Heart left ventricle (tissue), 16 donors: ENCODE results near the gene ARHGAP30. TPM values are rescaled to one million over a fixed set of nuclear protein-coding genes. Genes with fewer than 3 reads are reported as not detected.
"Not testable (repeated sequence)": the region's sequence is repeated elsewhere in the genome, so short reads cannot be mapped to it uniquely, and the experiment has no call there.

ENCODE experiments used
- ATAC-seq, 4 donors: fragments of 200-7000 bp; cut with Tn5 transposase; one replicate each; pipeline ENCODE4 v1.9.1; 2020 to 2022; ENCODE audit warnings: moderate library complexity in 4 of 4, mild to moderate bottlenecking in 3 of 4, moderate number of reproducible peaks in 1 of 4
- DNase-seq, 5 donors: peaks; one replicate each; pipeline ENCODE4 v3.0.0-alpha.2; 2020
- H3K27ac ChIP-seq, 12 donors: fragments of 200-600 bp; sonication (generic) in 4 of 12; one replicate each; pipeline versions ENCODE4 v1.5.0 to v1.8.0; 2016 to 2022; ENCODE audit warnings: mild to moderate bottlenecking in 2 of 12
- H3K27me3 ChIP-seq, 9 donors: fragments of 200-600 bp; sonication (generic) in 2 of 9; one replicate each; pipeline versions ENCODE4 v1.5.1 to v1.8.0; 2016 to 2022; ENCODE audit warnings: mild to moderate bottlenecking in 3 of 9
- H3K36me3 ChIP-seq, 9 donors: fragments of 200-600 bp; sonication (generic) in 2 of 9; one replicate each; pipeline versions ENCODE4 v1.5.0 to v1.8.0; 2018 to 2022; ENCODE audit warnings: mild to moderate bottlenecking in 2 of 9
- H3K4me1 ChIP-seq, 12 donors: fragments of 200-600 bp; sonication (generic) in 4 of 12; one replicate each; pipeline versions ENCODE4 v1.5.0 to v1.8.0; 2016 to 2022; ENCODE audit warnings: mild to moderate bottlenecking in 3 of 12
- H3K4me3 ChIP-seq, 12 donors: fragments of 200-600 bp; sonication (generic) in 4 of 12; one replicate each; pipeline versions ENCODE4 v1.5.0 to v1.8.0; 2017 to 2022; ENCODE audit warnings: mild to moderate bottlenecking in 9 of 12, moderate library complexity in 4 of 12
- H3K9me3 ChIP-seq, 12 donors: fragments of 200-600 bp; sonication (generic) in 4 of 12; one replicate each; pipeline versions ENCODE4 v1.5.0 to v1.8.0; 2016 to 2022; ENCODE audit warnings: mild to moderate bottlenecking in 1 of 12
- CTCF ChIP-seq, 12 donors: fragments of 200-600 bp; sonication (generic) in 4 of 12; IDR thresholded peaks; one replicate each; pipeline versions ENCODE4 v1.5.0 to v1.8.0; 2018 to 2022; ENCODE audit warnings: antibody characterized with exemption in 12 of 12, mild to moderate bottlenecking in 5 of 12
- POLR2A ChIP-seq, 2 donors: fragments of 450-650 bp; IDR thresholded peaks; one replicate each; pipeline ENCODE4 v1.6.1; 2017; ENCODE audit warnings: antibody characterized with exemption in 2 of 2, mild to moderate bottlenecking in 2 of 2, moderate library complexity in 2 of 2
- WGBS, 4 donors: extraction: QIAGEN DNeasy Blood & Tissue Kit in 2 of 4; methylation state at CpG; one replicate each; pipeline versions ENCODE4 v1.1.5 to v1.1.7; 2013 to 2018; 5-methylcytosine and 5-hydroxymethylcytosine counted together
- intact Hi-C, 10 donors: fragments of 100-400 bp; cut with DNase I; formaldehyde crosslinking; loops; one replicate each; pipeline versions ENCODE4 v1.11.1 to v1.14.2; 2022
- polyA plus RNA-seq, 2 donors: library from polyadenylated mRNA; stranded (reverse); fragments of 200-250 nt; gene quantifications; one replicate each; pipeline ENCODE4 v1.2.3, GENCODE V29; 2013
- total RNA-seq, 9 donors: library from RNA; depleted of rRNA in 2 of 9; stranded (reverse); fragments of >200 nt in 2 of 9; fragmentation: NEBNext Ultra II Directional in 3 of 9; extraction: Animal tissue kit (Norgen Biotek cat#: 25700) in 3 of 9; gene quantifications; one replicate each; pipeline versions ENCODE4 v1.1.0 to v1.2.4, GENCODE V29; 2016 to 2023
- donor health status: ischemic (EF 13 %, LVEDD 7.1; RV severe dilation, severe dysfunction).
- donor health status: healthy with polysubstance abuse.
- donor health status: DM: no; HTN: yes; CAD: no.
- donor health status: DM: no; HTN: no; CAD: no.
- donor health status: ischemic (EF 25% LVEDD 6.9; RV normal size, moderate dysfunction).
- donor health status: ischemic (EF 25% LVEDD 5.7; RV mildly dilated, moderate dysfunction).
- donor health status: healthy.
- donor health status: DM: yes; HTN: yes; CAD: no.
- donor health status: ischemic (EF 35%, LVEDD 5.7; RV mildly dilated, moderate dysfunction).
- donor health status: nonischemic (EF 11% LVEDD 7.7; RV severe dilation, severe dysfunction).
- donor health status: DM: yes; HTN: yes; CAD: no.
- donor health status: PGD.
- donor health status: ischemic (EF 29% LVEDD 5.4; RV normal size, mild dysfunction).
- donor health status: nonischemic (EF 23%, LVEDD 6.1; RV moderate dilation, normal function).

ARHGAP30 gene
- total and polyA plus RNA-seq, 11 donors = 1.3 to 32.2 (median 2.1) TPM

GRCh38 chr1:161037661-161038522, 31.8 kb downstream of the ARHGAP30 start:
- Histone ChIP-seq H3K36me3 (peaks cover 0 to 47% (median 38%) of the 10 kb centered on the region in 9 donors), H3K4me3 (peak overlapping the region; percentile 18 to 71 (median 50)), H3K4me1 (peaks cover 0 to 21% (median 1%) of the 10 kb centered on the region in 12 donors), H3K27me3 (no peaks in the 10 kb centered on the region), H3K27ac (peak overlapping the region in 2 of 12 donors; percentile 46 to 62), H3K9me3 (no peaks in the 10 kb centered on the region)
- ATAC-seq (peak in 1 of 4 donors; percentile 5), DNase-seq (no peak)
- intact Hi-C loops = loop anchor here in 1 of 10 donors (2.0 kb wide), 1 partner anchor 37 kb away; no protein-coding TSS in a partner anchor
- WGBS, 4 donors = 62 to 78% (median 73%) methylated on average over 17 to 21 of the region's 21 CpGs
- no peak for TF ChIP-seq POLR2A (IDR thresholded peaks at IDR 0.05)
- TF ChIP-seq CTCF (IDR thresholded peaks at IDR 0.05) = no peak

- H3K27ac ChIP-seq = no peak overlapping the region
- H3K4me3 ChIP-seq = no peak overlapping the region
- H3K27me3 ChIP-seq = no peaks in the 10 kb centered on the region
- intact Hi-C loops = no loop called here
- no peak for DNase-seq
- TF ChIP-seq CTCF (IDR thresholded peaks at IDR 0.05) (no peak), POLR2A (IDR thresholded peaks at IDR 0.05) (no peak)
- H3K36me3 ChIP-seq = peaks cover 0 to 9% (median 0%) of the 10 kb centered on the region in 9 donors
- no peaks in the 10 kb centered on the region for H3K9me3 ChIP-seq
- WGBS, 4 donors = 93 to 99% (median 97%) methylated on average over 3 of the region's 3 CpGs
- no peak for ATAC-seq
- peaks cover 0 to 19% (median 0%) of the 10 kb centered on the region in 12 donors for H3K4me1 ChIP-seq
Observed at GRCh38 chr1:161033751-161034150, 35.9 kb downstream of the ARHGAP30 start.

GRCh38 chr1:161032409-161032808, 37.3 kb downstream of the ARHGAP30 start:
- H3K4me3 ChIP-seq = no peak overlapping the region
- no peak overlapping the region for H3K27ac ChIP-seq
- TF ChIP-seq POLR2A (IDR thresholded peaks at IDR 0.05) (no peak), CTCF (IDR thresholded peaks at IDR 0.05) (no peak)
- intact Hi-C loops = no loop called here
- peaks cover 0 to 5% (median 0%) of the 10 kb centered on the region in 9 donors for H3K36me3 ChIP-seq
- ATAC-seq = no peak
- DNase-seq = no peak
- peaks cover 0 to 9% (median 0%) of the 10 kb centered on the region in 12 donors for H3K4me1 ChIP-seq
- WGBS, 4 donors = 31 to 42% (median 38%) methylated on average over 1 of the region's 1 CpG
- no peaks in the 10 kb centered on the region for H3K27me3 ChIP-seq
- H3K9me3 ChIP-seq = no peaks in the 10 kb centered on the region

- no peak overlapping the region for H3K4me3 ChIP-seq
- intact Hi-C loops = no loop called here
- no peaks in the 10 kb centered on the region for H3K9me3 ChIP-seq
- TF ChIP-seq POLR2A (IDR thresholded peaks at IDR 0.05) (no peak), CTCF (IDR thresholded peaks at IDR 0.05) (no peak)
- H3K27ac ChIP-seq = no peak overlapping the region
- DNase-seq = no peak
- no peak for ATAC-seq
- H3K4me1 ChIP-seq = peaks cover 0 to 9% (median 0%) of the 10 kb centered on the region in 12 donors
- WGBS, 4 donors = 66 to 82% (median 79%) methylated on average over 2 of the region's 2 CpGs
- H3K36me3 ChIP-seq = no peaks in the 10 kb centered on the region
- no peaks in the 10 kb centered on the region for H3K27me3 ChIP-seq
Observed at GRCh38 chr1:161031874-161032273, 37.8 kb downstream of the ARHGAP30 start.

GRCh38 chr1:161029466-161029865, 40.2 kb downstream of the ARHGAP30 start:
- H3K9me3 ChIP-seq, H3K27me3 ChIP-seq, DNase-seq, ATAC-seq, H3K4me1 ChIP-seq, H3K27ac ChIP-seq, H3K4me3 ChIP-seq, H3K36me3 ChIP-seq, intact Hi-C loops: not testable (repeated sequence)
- WGBS, 4 donors = 93 to 98% (median 97%) methylated on average over 27 to 32 of the region's 32 CpGs

GRCh38 chr1:161026954-161027353, 42.7 kb downstream of the ARHGAP30 start:
- H3K4me3 ChIP-seq, H3K4me1 ChIP-seq, DNase-seq, intact Hi-C loops, H3K9me3 ChIP-seq, ATAC-seq, H3K27ac ChIP-seq, H3K27me3 ChIP-seq, H3K36me3 ChIP-seq: not testable (repeated sequence)
- 74 to 89% (median 82%) methylated on average over 1 of the region's 1 CpG for WGBS, 4 donors

- intact Hi-C loops, H3K36me3 ChIP-seq, DNase-seq, H3K4me3 ChIP-seq, ATAC-seq, H3K27me3 ChIP-seq, H3K9me3 ChIP-seq, H3K27ac ChIP-seq: not testable (repeated sequence)
- WGBS, 4 donors = 89 to 95% (median 93%) methylated on average over 12 of the region's 12 CpGs
- peaks cover 0 to 41% (median 19%) of the 10 kb centered on the region in 12 donors for H3K4me1 ChIP-seq
Observed at GRCh38 chr1:161022432-161022831, 47.3 kb downstream of the ARHGAP30 start.
